Subcutaneous adipose tissue (tissue), 4 donors: ENCODE measurements around the gene ACSM2B. TPM values are rescaled to one million over a fixed set of nuclear protein-coding genes. Genes with fewer than 3 reads are reported as not detected.

Experiments used
- small RNA-seq: library from RNA; depleted of rRNA; stranded (forward); fragments of <200 nt; gene quantifications from one replicate; pipeline ENCODE3, GENCODE V24; 2016
- total RNA-seq, 4 donors: library from RNA; depleted of rRNA; stranded (reverse); fragments of >200 nt; gene quantifications; one replicate each; pipeline ENCODE4 v1.1.0, GENCODE V29; 2016
- TF ChIP-seq, protein P1 (sequence below): fragments of 450-650 bp; IDR thresholded peaks from one replicate; pipeline ENCODE4 v1.5.1; 2016; ENCODE audit warnings: low read depth, mild to moderate bottlenecking, control low read depth, antibody characterized with exemption, moderate library complexity

ACSM2B gene
- total RNA-seq, 4 donors from 2014 or later, result not detected

DNA sequence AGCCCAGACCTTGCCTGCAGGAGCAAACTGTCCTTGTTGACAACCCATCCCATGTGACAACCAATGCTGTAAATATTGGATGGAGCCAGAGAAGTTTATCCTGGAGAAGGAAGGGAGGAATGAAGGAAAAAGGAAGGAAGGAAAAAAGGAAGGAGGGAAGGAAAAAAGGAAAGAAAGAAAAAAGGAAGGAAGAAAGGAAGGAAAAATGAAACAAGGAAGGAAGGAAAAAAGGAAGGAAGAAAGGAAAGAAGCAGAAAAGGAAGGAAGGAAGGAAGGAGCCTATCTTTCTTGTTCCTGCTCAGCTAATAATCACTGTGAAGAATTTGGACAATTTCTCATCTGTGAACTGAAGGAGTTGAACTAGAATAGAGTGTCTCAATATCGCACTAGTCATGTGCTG is 56.1 kb downstream of the ACSM2B start:
- TF ChIP-seq, protein P1, sequence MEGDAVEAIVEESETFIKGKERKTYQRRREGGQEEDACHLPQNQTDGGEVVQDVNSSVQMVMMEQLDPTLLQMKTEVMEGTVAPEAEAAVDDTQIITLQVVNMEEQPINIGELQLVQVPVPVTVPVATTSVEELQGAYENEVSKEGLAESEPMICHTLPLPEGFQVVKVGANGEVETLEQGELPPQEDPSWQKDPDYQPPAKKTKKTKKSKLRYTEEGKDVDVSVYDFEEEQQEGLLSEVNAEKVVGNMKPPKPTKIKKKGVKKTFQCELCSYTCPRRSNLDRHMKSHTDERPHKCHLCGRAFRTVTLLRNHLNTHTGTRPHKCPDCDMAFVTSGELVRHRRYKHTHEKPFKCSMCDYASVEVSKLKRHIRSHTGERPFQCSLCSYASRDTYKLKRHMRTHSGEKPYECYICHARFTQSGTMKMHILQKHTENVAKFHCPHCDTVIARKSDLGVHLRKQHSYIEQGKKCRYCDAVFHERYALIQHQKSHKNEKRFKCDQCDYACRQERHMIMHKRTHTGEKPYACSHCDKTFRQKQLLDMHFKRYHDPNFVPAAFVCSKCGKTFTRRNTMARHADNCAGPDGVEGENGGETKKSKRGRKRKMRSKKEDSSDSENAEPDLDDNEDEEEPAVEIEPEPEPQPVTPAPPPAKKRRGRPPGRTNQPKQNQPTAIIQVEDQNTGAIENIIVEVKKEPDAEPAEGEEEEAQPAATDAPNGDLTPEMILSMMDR, result no peak

DNA sequence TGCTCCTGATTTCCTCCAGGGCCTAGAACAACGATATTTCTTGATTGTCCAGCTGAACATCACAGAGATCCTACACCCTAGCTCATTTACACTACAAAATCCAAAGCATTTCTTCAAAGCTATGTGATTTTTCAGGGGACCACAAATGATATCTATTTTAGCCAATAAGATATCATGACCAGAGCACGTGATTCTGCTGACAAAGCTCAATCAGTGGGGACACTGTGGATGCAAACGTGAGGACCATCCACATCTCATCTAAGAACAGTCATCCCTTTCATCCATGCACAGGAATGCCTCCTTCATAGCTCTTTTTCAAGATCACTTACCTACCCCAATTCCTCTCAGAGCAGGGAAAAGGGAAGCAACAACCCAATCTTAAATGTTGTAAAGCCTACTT is 56.9 kb downstream of the ACSM2B start:
- TF ChIP-seq, protein P1, result no peak

DNA sequence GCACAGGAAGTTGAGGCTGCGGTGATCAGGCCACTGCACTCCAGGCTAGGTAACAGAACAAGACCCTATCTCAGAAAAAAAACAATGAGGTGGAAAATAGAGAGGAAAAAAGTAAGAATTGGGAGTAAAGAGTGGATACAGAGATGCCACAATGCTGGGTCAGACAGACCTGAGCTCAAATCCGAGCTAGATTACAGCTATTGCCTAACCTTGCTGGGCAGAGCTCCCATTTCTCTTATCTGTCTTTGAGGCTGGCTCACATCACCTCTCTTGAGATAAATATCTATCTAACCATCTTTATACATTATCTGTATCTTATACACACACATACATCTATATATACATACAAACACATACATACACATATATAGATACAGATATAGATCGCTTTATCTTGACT is 59.0 kb downstream of the ACSM2B start:
- TF ChIP-seq, protein P1, result no peak

DNA sequence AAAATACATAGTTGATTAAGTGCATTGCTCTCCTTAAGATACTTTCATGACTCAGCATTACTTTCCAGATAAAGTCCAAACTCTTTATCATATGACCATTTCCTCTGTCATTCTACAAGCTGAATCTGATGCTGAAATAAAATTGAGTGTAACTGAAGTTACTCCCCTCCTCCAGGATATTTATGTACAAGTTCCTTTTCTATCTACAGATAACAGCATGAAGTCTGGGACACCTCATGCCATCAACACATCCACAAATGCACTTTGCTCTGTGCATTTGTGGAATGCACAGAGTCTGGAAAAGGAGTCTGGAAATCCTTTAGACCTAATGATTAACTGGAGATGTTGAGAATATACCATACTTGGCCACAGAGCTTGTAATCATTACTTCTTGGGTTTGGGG is 60.5 kb downstream of the ACSM2B start:
- TF ChIP-seq, protein P1, result no peak

DNA sequence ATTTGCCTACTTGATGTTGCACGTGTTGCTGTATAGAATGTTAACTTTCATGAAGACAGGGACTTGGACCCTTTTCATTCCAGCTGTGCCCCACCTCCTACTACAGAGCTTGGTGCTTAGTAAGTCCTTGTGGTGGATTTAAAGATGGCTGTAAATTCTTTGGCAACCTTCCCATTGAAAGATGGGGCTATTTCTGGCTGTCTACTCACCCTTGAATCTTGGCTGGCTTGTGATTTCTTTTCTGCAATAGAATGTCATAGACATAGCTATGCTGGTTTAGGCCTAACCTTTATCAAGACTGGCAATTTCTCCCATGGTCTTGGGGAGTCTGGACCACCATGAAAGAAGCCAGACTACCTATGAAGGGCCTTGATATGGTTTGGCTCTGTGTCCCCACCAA is 65.8 kb downstream of the ACSM2B start:
- TF ChIP-seq, protein P1, result no peak

DNA sequence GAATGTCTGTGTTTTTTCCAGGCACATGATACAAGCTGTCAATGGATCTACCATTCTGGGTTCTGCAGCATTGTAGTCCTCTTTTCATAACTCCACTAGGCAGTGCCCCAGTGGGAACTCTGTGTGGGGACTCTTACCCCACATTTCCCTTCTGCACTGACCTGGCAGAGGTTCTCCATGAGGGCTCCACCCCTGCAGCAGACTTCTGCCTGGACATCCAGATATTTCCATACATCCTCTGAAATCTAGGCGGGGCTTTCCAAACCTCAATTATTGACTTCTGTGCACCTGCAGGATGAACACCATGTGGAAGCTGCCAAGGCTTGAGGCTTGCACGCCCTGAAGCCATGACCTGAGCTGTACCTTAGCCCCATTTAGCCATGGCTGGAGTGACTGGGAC is 68.9 kb downstream of the ACSM2B start:
- TF ChIP-seq, protein P1, result no peak

DNA sequence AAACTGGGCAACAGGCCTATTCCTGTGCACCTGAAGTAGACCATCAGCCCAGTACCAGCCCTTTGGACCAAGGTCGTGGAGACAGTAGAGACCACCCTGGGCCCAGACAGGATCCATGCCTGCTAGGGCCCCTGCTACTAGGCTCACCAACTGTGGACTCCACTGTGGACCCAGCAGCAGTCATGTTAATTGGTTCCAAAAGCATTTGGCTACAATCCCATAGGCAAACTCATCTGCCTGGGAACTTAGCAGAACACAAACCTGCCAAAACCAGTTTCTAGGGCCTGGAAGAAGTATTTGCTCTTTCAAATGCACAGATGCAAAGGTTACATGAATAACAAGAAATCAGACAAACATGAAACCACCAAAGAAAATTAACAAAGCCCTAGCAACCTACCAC is 71.7 kb downstream of the ACSM2B start:
- TF ChIP-seq, protein P1, result no peak

Small RNAs within 50 kb of the gene (small RNA-seq; reads per million reads assigned to genes)
- not detected for gene AC141273.3

Other genes starting within 250 kb of the ACSM2B start
- gene GP2, start 248.9 kb downstream of the ACSM2B start, total RNA-seq, result not detected
- not detected for gene UMOD, start 223.7 kb downstream of the ACSM2B start, total RNA-seq
- gene PDILT, start 171.6 kb downstream of the ACSM2B start, total RNA-seq, result not detected
- 10 to 100 TPM; 30.6 to 68.9 (median 51.8) TPM for gene ACSM5, start 166.8 kb downstream of the ACSM2B start, total RNA-seq
- gene ACSM2A, start 124.8 kb downstream of the ACSM2B start, total RNA-seq, result under 1 TPM in 1 of 4 donors, not detected in 3; 0.85 TPM
- under 1 TPM in 1 of 4 donors, not detected in 3; 0.98 TPM for gene ACSM1, start 121.3 kb upstream of the ACSM2B start, total RNA-seq
- gene THUMPD1, start 165.5 kb upstream of the ACSM2B start, total RNA-seq, result 10 to 100 TPM; 36.9 to 65.1 (median 55.2) TPM
- 1 to 10 TPM in 3 of 4 donors, under 1 TPM in 1; 0.66 to 4.4 (median 1.6) TPM for gene ACSM3, start 187.6 kb upstream of the ACSM2B start, total RNA-seq
- 10 to 100 TPM; 14.7 to 61.0 (median 21.6) TPM for gene ERI2, start 230.1 kb upstream of the ACSM2B start, total RNA-seq
- 1 to 10 TPM; 3.6 to 6.5 (median 5.3) TPM for gene REXO5, start 230.2 kb upstream of the ACSM2B start, total RNA-seq